Sigmoid colon (tissue), 4 donors: ENCODE results near the gene TJP2.

Experiments used
- EP300 ChIP-seq, 4 donors: sonication (generic); formaldehyde crosslinking; IDR thresholded peaks; one replicate each; pipeline ENCODE4 v1.6.1; 2017; ENCODE audit warnings: antibody characterized with exemption in 4 of 4
- POLR2A ChIP-seq, 2 donors: fragments of 450-650 bp; IDR thresholded peaks; one replicate each; pipeline ENCODE4 v1.6.1; 2016; ENCODE audit warnings: antibody characterized with exemption in 2 of 2, mild to moderate bottlenecking in 2 of 2, moderate library complexity in 2 of 2
- POLR2AphosphoS5 ChIP-seq, 4 donors: sonication (generic); formaldehyde crosslinking; IDR thresholded peaks; one replicate each; pipeline ENCODE4 v1.6.1; 2017; ENCODE audit warnings: antibody characterized with exemption in 4 of 4
- TF ChIP-seq, protein P1 (sequence below), 4 experiments: fragments of 450-650 bp in 3 of 4; fragments of 200-600 bp in 1 of 4; IDR thresholded peaks; one replicate each; pipeline ENCODE4 v1.5.1; 2016 to 2019; ENCODE audit warnings: antibody characterized with exemption in 4 of 4, mild to moderate bottlenecking in 3 of 4, moderate library complexity in 2 of 4

DNA sequence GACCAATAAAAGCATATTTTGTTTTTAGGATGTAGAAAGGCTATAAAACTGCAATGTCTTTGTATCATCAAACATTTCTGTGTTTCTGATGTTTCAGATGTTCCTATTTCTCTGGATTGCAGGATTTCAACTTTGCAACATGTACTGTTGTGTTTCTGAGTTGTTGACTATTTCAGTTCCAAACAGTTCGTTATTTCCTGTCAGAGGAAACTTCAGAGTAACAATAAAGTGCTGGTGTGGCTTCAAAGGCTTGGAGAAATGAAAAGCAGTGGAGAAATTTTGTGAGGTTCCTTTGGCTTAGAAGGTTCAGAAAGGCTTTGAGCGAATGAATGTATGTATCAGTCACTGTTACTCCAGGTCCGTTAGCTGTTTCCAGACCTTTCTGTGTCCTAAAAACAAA lies 17.2 kb downstream of the TJP2 start:
- TF ChIP-seq, protein P1, sequence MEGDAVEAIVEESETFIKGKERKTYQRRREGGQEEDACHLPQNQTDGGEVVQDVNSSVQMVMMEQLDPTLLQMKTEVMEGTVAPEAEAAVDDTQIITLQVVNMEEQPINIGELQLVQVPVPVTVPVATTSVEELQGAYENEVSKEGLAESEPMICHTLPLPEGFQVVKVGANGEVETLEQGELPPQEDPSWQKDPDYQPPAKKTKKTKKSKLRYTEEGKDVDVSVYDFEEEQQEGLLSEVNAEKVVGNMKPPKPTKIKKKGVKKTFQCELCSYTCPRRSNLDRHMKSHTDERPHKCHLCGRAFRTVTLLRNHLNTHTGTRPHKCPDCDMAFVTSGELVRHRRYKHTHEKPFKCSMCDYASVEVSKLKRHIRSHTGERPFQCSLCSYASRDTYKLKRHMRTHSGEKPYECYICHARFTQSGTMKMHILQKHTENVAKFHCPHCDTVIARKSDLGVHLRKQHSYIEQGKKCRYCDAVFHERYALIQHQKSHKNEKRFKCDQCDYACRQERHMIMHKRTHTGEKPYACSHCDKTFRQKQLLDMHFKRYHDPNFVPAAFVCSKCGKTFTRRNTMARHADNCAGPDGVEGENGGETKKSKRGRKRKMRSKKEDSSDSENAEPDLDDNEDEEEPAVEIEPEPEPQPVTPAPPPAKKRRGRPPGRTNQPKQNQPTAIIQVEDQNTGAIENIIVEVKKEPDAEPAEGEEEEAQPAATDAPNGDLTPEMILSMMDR (IDR thresholded peaks at IDR 0.05): no peak
- TF ChIP-seq POLR2AphosphoS5 (IDR thresholded peaks at IDR 0.05) (no peak), POLR2A (IDR thresholded peaks at IDR 0.05) (no peak), EP300 (IDR thresholded peaks at IDR 0.05) (no peak)
